ENCODE results near the gene NTM.

GRCh38 chr11:131683131-131683530 is 312.7 kb downstream of the NTM start:
- TF ChIP-seq TARDBP (IDR thresholded peaks at IDR 0.05) (no peak), LEF1 (IDR thresholded peaks at IDR 0.05; ENCODE audit: borderline replicate concordance) (no peak)
